DOHH2 (cell line): ENCODE data around the gene TNK2.

Experiments used
- H3F3A ChIP-seq: fragments of 200-600 bp; sonication (generic), shearing (Covaris generic); 2 replicates; pipeline ENCODE4 v1.6.0; 2016; ENCODE audit warnings: antibody characterized with exemption, mild to moderate bottlenecking; ENCODE audit not compliant: control insufficient read depth, insufficient read depth
- H3K27ac ChIP-seq: fragments of 200-600 bp; sonication (generic); 2 replicates; pipeline ENCODE4 v1.5.1; 2014; ENCODE audit warnings: low read depth, mild to moderate bottlenecking, low read length, moderate library complexity
- H3K27me3 ChIP-seq: fragments of 200-600 bp; sonication (generic); 2 replicates; pipeline ENCODE4 v1.6.1; 2014; ENCODE audit warnings: mild to moderate bottlenecking, low read length, mixed read lengths; ENCODE audit not compliant: control insufficient read depth
- H3K36me3 ChIP-seq: fragments of 200-600 bp; sonication (generic); 2 replicates; pipeline ENCODE4 v1.6.1; 2014; ENCODE audit warnings: mild to moderate bottlenecking, low read length, moderate library complexity, mixed read lengths; ENCODE audit not compliant: control insufficient read depth
- H3K4me1 ChIP-seq: fragments of 200-600 bp; sonication (generic); 2 replicates; pipeline ENCODE4 v1.6.1; 2014; ENCODE audit warnings: mild to moderate bottlenecking, low read length, mixed read lengths; ENCODE audit not compliant: control insufficient read depth
- H3K4me2 ChIP-seq: fragments of 200-600 bp; sonication (generic); 2 replicates; pipeline ENCODE4 v1.6.0; 2014; ENCODE audit warnings: mild to moderate bottlenecking, low read length, moderate library complexity
- H3K4me3 ChIP-seq: fragments of 200-600 bp; sonication (generic); 2 replicates; pipeline ENCODE4 v1.5.1; 2014; ENCODE audit warnings: mild to moderate bottlenecking, low read length, mixed read lengths
- H3K79me2 ChIP-seq: fragments of 200-600 bp; sonication (generic); 2 replicates; pipeline ENCODE4 v1.6.1; 2014; ENCODE audit warnings: mild to moderate bottlenecking, low read length, mixed read lengths; ENCODE audit not compliant: control insufficient read depth
- H3K9me2 ChIP-seq: fragments of 200-600 bp; sonication (generic); replicated peaks from 2 replicates; pipeline ENCODE4 v1.6.1; 2014; ENCODE audit warnings: mild to moderate bottlenecking, low read length, mixed read lengths; ENCODE audit not compliant: control insufficient read depth
- H3K9me3 ChIP-seq: fragments of 200-600 bp; sonication (generic); 2 replicates; pipeline ENCODE4 v1.6.1; 2014; ENCODE audit warnings: antibody characterized with exemption, low read length, mixed read lengths; ENCODE audit not compliant: control insufficient read depth, insufficient read depth
- H4K20me1 ChIP-seq: fragments of 200-600 bp; sonication (generic); 2 replicates; pipeline ENCODE4 v1.6.0; 2014; ENCODE audit warnings: low read depth, mild to moderate bottlenecking, antibody characterized with exemption, low read length, moderate library complexity; ENCODE audit not compliant: control insufficient read depth, insufficient read depth
- EZH2phosphoT487 ChIP-seq: fragments of 200-600 bp; sonication (generic); IDR thresholded peaks from 2 replicates; pipeline ENCODE4 v1.6.1; 2017; ENCODE audit warnings: borderline replicate concordance, mild to moderate bottlenecking, antibody characterized with exemption, low read length, moderate library complexity, mixed read lengths
- TF ChIP-seq, protein P1 (sequence below): fragments of 200-600 bp; sonication (generic); IDR thresholded peaks from one replicate; pipeline ENCODE4 v1.5.1; 2014; ENCODE audit warnings: antibody characterized with exemption, mild to moderate bottlenecking, low read depth, low read length; ENCODE audit not compliant: poor library complexity, severe bottlenecking

Gene TNK2

DNA sequence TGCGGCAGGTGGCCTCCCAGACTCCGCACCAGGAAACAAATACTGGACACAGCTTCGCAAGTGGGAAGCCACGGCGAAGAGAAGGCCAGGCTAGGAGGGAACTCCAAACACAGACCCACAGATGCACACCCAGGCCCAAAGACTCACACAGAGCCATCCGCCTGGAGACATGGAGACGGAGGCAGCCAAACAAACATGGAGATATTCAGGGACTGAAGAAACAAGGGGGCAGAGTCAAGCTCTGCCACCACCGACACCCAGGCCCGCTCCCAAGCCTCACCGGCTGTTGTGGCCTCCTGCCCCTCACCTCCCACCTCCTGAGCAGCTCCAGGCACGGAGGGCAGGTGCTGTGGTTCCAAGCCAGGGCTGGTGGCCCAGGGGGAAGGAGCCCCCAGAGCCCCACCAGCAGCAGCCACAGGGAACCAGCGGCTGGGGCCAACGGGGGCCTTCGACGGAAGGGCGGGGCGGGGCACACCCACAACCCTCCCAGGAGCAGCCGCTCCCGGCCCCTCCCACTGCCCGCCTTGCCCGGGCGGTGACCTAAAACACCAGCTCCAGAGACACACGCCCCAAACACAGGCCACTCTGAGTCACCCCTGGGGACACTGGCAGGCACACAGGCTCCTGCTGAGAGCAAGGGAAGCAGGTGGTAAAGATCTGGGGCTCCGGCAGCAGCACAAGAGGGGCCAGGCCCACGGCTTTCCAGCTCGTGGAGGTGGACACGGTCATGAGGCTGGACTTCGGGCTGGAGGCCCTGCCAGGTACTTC lies 31.9 kb downstream of the TNK2 start:
- no peaks in the 10 kb centered on the region for H3K9me3 ChIP-seq
- H3K9me2 ChIP-seq = no peaks in the 10 kb centered on the region
- H3K4me1 ChIP-seq = no peaks in the 10 kb centered on the region
- TF ChIP-seq, protein P1, sequence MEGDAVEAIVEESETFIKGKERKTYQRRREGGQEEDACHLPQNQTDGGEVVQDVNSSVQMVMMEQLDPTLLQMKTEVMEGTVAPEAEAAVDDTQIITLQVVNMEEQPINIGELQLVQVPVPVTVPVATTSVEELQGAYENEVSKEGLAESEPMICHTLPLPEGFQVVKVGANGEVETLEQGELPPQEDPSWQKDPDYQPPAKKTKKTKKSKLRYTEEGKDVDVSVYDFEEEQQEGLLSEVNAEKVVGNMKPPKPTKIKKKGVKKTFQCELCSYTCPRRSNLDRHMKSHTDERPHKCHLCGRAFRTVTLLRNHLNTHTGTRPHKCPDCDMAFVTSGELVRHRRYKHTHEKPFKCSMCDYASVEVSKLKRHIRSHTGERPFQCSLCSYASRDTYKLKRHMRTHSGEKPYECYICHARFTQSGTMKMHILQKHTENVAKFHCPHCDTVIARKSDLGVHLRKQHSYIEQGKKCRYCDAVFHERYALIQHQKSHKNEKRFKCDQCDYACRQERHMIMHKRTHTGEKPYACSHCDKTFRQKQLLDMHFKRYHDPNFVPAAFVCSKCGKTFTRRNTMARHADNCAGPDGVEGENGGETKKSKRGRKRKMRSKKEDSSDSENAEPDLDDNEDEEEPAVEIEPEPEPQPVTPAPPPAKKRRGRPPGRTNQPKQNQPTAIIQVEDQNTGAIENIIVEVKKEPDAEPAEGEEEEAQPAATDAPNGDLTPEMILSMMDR = no peak
- TF ChIP-seq EZH2phosphoT487 = no peak
- no peaks in the 10 kb centered on the region for H3K27me3 ChIP-seq
- no peak overlapping the region for H3K4me2 ChIP-seq
- H3F3A ChIP-seq = no peaks in the 10 kb centered on the region
- H3K36me3 ChIP-seq = no peaks in the 10 kb centered on the region
- H4K20me1 ChIP-seq = no peaks in the 10 kb centered on the region
- no peak overlapping the region for H3K27ac ChIP-seq
- H3K4me3 ChIP-seq = no peak overlapping the region
- H3K79me2 ChIP-seq = no peaks in the 10 kb centered on the region

DNA sequence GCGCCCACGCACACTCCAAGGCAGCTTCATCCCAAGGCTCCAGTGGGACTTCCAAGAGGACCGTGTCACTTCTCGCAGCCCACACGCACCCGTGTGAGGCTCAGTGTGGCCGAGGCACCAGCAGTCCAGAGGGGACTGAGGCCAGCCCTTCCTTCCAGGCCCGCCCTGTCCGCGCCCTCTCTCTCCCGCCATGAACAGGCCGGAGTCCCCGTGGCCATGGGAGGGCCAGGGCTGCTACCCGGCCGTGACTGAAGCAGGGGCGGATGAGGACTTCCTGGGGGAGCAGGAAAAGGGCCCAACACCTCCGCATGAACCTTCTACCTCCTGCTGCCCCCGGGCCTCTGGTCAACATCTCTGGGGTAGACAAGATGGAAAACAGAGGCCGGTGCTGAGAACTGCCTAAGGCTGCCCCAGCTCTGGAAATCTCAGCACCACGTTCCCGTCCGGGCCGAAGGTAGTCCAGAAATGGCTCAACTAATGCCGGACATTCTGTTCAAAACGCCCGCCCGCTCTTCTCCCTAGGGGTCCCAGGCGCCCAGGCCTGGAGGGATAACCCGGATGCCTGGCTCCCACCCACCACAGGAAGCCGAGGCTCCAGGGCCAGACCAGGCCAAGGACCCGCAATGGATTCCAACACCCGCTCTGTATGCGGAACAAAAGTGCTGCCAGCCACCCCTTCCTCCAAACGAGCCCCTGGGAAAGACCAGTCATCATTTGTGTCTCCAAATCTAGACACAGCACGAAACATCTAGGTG lies 32.7 kb downstream of the TNK2 start:
- H3K4me2 ChIP-seq = no peak overlapping the region
- no peaks in the 10 kb centered on the region for H4K20me1 ChIP-seq
- no peaks in the 10 kb centered on the region for H3K79me2 ChIP-seq
- H3K9me3 ChIP-seq = no peaks in the 10 kb centered on the region
- H3K36me3 ChIP-seq = no peaks in the 10 kb centered on the region
- no peaks in the 10 kb centered on the region for H3K4me1 ChIP-seq
- H3F3A ChIP-seq = no peaks in the 10 kb centered on the region
- H3K9me2 ChIP-seq = no peaks in the 10 kb centered on the region
- H3K27me3 ChIP-seq = no peaks in the 10 kb centered on the region
- no peak overlapping the region for H3K4me3 ChIP-seq
- no peak overlapping the region for H3K27ac ChIP-seq
- TF ChIP-seq, protein P1 = no peak

DNA sequence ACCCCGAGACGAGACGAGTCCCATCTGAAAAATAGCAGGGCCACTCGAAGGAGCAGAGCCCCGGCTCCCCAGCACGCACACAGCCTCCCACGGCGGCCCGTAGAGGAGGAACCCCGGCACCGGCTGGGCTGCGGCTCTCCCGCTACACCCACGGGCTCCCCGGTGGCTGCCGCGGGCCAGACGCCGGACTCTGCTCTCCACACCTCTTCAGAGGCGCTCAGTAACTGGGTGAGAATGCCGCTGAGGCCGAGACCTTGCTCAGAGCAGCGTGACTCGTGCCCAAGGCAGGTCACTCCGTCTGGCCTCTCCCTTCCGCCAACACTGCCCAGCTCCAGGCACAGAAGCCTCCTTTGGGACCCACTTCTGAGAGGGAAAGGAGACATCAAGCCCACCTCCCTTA lies 34.4 kb downstream of the TNK2 start:
- no peaks in the 10 kb centered on the region for H4K20me1 ChIP-seq
- no peak overlapping the region for H3K4me2 ChIP-seq
- H3K27ac ChIP-seq = no peak overlapping the region

More for the DNA sequence above, 34.4 kb downstream of the TNK2 start:
- H3K36me3 ChIP-seq = no peaks in the 10 kb centered on the region
- H3K27me3 ChIP-seq = no peaks in the 10 kb centered on the region
- H3K4me3 ChIP-seq = no peak overlapping the region
- H3K79me2 ChIP-seq = no peaks in the 10 kb centered on the region
- no peak for TF ChIP-seq EZH2phosphoT487
- TF ChIP-seq, protein P1 = no peak
- no peaks in the 10 kb centered on the region for H3K4me1 ChIP-seq
- no peaks in the 10 kb centered on the region for H3F3A ChIP-seq
- H3K9me2 ChIP-seq = no peaks in the 10 kb centered on the region
- no peaks in the 10 kb centered on the region for H3K9me3 ChIP-seq
